GM12865 (cell line): ENCODE results near the gene CNTNAP2.

Source experiments
- DNase-seq: peaks from one replicate; pipeline ENCODE4 v3.0.0; 2010; ENCODE audit warnings: low read depth
- H3K4me3 ChIP-seq: 2 replicates; pipeline ENCODE4 v1.5.1; 2011; ENCODE audit warnings: mild to moderate bottlenecking, low read depth, low read length, control low read depth
- CTCF ChIP-seq: IDR thresholded peaks from 2 replicates; pipeline ENCODE4 v1.5.1; 2011; ENCODE audit warnings: low read length, control low read depth, low read depth, inconsistent platforms; ENCODE audit not compliant: insufficient read depth; ENCODE audit errors: missing control alignments

CNTNAP2 gene

GRCh38 chr7:147742301-147742700 is 1625.7 kb downstream of the CNTNAP2 start:
- no peak overlapping the region for H3K4me3 ChIP-seq
- DNase-seq: no peak
- no peak for TF ChIP-seq CTCF

- DNase-seq: no peak
- H3K4me3 ChIP-seq: no peak overlapping the region
- TF ChIP-seq CTCF: no peak
Measured at GRCh38 chr7:147756300-147756699, 1639.7 kb downstream of the CNTNAP2 start.

- TF ChIP-seq CTCF: no peak
- H3K4me3 ChIP-seq: no peak overlapping the region
- no peak for DNase-seq
Measured at GRCh38 chr7:147759327-147759943, 1642.8 kb downstream of the CNTNAP2 start.

- no peak overlapping the region for H3K4me3 ChIP-seq
- TF ChIP-seq CTCF: no peak
- no peak for DNase-seq
Measured at GRCh38 chr7:147765301-147765700, 1648.7 kb downstream of the CNTNAP2 start.

GRCh38 chr7:147771344-147771743 is 1654.7 kb downstream of the CNTNAP2 start:
- H3K4me3 ChIP-seq: no peak overlapping the region
- no peak for DNase-seq
- no peak for TF ChIP-seq CTCF

GRCh38 chr7:147774461-147774860 is 1657.9 kb downstream of the CNTNAP2 start:
- TF ChIP-seq CTCF: no peak
- no peak for DNase-seq
- H3K4me3 ChIP-seq: no peak overlapping the region

- H3K4me3 ChIP-seq: no peak overlapping the region
- no peak for DNase-seq
- TF ChIP-seq CTCF: no peak
Measured at GRCh38 chr7:147775516-147776284, 1659.1 kb downstream of the CNTNAP2 start.
